Dendritic cell treated with granulocyte-macrophage colony-stimulating factor and Interleukin-4, amounts not matched to agents 40 ng/mL and 50 ng/mL, for 4 days (primary cell): Measurements from ENCODE around the gene EP400.

Source experiments
- H3K27ac Mint-ChIP-seq: one replicate; pipeline ENCODE4 v1.8.0; 2022; ENCODE audit warnings: mild to moderate bottlenecking, mixed read lengths
- H3K27me3 Mint-ChIP-seq: one replicate; pipeline ENCODE4 v1.8.0; 2022; ENCODE audit warnings: mild to moderate bottlenecking, mixed read lengths
- H3K36me3 Mint-ChIP-seq: one replicate; pipeline ENCODE4 v1.8.0; 2022; ENCODE audit warnings: low read depth, mixed read lengths
- H3K4me1 Mint-ChIP-seq: one replicate; pipeline ENCODE4 v1.8.0; 2022; ENCODE audit warnings: low read depth, mixed read lengths
- H3K4me3 Mint-ChIP-seq: one replicate; pipeline ENCODE4 v1.8.0; 2022; ENCODE audit warnings: mild to moderate bottlenecking, moderate library complexity, mixed read lengths
- H3K9me3 Mint-ChIP-seq: one replicate; pipeline ENCODE4 v1.8.0; 2022; ENCODE audit warnings: mixed read lengths
- intact Hi-C: fragments of 100-400 bp; cut with micrococcal nuclease; formaldehyde crosslinking; loops from one replicate; pipeline ENCODE4 v1.15.0; 2022

The EP400 gene

GRCh38 chr12:132007041-132007440 is 57.3 kb downstream of the EP400 start:
- intact Hi-C loops: no loop called here
- Mint-ChIP-seq H3K36me3 (peaks cover 96% of the 10 kb centered on the region), H3K4me3 (no peak overlapping the region), H3K27ac (no peak overlapping the region), H3K27me3 (no peaks in the 10 kb centered on the region), H3K4me1 (peaks cover 6% of the 10 kb centered on the region), H3K9me3 (no peaks in the 10 kb centered on the region)

DNA sequence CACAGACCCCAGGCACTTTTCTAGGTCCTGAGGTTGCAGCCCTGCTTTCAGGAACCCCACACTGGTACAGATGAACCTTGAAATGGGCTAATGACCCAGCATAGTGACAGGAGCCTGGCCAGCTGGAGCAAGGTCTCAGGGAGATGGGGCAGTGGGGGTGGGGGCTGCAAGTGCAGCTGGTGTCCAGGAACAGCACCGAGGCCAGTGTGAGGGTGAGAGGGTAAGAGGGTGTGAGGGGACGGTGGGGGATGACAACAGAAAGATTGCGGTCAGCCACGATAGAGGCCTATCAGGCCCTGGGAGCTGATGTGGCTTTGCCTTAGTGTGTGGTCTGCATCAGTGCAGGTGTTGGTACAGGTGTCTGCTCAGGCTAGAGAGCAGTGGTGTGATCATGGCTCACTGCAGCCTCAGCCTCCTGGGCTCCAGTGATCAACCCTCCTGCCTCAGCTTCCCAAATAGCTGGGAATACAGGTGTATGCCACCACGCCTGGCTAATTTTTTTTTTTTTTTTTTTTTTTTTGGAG is 59.7 kb downstream of the EP400 start:
- Mint-ChIP-seq H3K27ac (no peak overlapping the region), H3K4me3 (no peak overlapping the region), H3K9me3 (no peaks in the 10 kb centered on the region), H3K4me1 (peaks cover 6% of the 10 kb centered on the region), H3K36me3 (peaks cover 98% of the 10 kb centered on the region), H3K27me3 (no peaks in the 10 kb centered on the region)
- intact Hi-C loops: no loop called here

DNA sequence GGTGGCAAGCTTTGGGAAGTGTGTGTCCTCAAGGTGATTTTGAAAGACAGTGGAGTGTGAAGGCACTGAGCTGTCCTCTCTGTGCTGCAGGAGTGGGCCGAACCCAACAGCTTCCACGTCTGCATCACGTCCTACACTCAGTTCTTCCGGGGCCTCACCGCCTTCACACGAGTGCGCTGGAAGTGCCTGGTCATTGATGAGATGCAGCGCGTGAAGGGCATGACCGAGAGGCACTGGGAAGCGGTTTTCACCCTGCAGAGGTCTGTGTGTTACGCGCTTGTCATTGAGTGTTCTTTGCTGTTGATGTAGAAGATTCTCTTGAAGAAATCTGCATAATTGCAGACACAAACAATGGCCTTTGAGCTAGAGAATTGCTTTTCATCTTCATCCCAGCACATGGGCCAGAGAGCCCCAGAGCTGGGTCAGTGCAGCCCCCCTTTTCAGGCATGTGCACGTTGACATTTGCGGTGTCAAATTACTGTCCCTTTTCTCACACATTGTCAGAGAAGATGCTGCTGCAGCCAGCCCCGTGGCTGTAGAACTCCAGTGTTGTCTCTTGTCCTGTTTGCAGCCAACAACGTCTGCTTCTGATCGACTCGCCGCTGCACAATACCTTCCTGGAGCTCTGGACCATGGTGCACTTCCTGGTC is 63.3 kb downstream of the EP400 start:
- H3K27ac Mint-ChIP-seq: no peak overlapping the region
- no peaks in the 10 kb centered on the region for H3K27me3 Mint-ChIP-seq
- no peaks in the 10 kb centered on the region for H3K9me3 Mint-ChIP-seq
- intact Hi-C loops: no loop called here
- H3K4me3 Mint-ChIP-seq: no peak overlapping the region
- no peaks in the 10 kb centered on the region for H3K4me1 Mint-ChIP-seq
- H3K36me3 Mint-ChIP-seq: peaks cover 100% of the 10 kb centered on the region

- Mint-ChIP-seq H3K36me3 (peaks cover 100% of the 10 kb centered on the region), H3K27me3 (no peaks in the 10 kb centered on the region), H3K9me3 (no peaks in the 10 kb centered on the region), H3K4me1 (no peaks in the 10 kb centered on the region), H3K27ac (no peak overlapping the region), H3K4me3 (no peak overlapping the region)
- intact Hi-C loops: no loop called here
These were observed 64.6 kb downstream of the EP400 start for GRCh38 chr12:132014092-132014914.

DNA sequence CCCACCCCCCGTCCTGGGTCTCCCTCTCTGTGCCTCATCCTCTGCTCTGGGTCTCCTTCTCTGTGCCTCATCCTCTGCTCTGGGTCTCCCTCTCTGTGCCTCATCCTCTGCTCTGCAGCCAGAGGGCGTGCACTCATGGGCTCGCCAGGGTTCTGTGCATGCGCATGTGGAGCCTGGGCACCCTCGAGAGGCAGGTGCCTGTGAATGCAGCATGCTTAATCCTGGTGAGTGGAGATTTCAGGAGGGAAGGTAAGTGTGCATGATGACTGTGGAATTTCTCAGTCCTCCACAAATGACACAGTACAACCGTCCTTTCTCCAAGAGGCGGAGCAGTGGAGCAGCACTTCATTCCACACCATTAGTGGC is 65.2 kb downstream of the EP400 start:
- Mint-ChIP-seq H3K27me3 (no peaks in the 10 kb centered on the region), H3K36me3 (peaks cover 100% of the 10 kb centered on the region)

GRCh38 chr12:132015686-132016430 is 66.1 kb downstream of the EP400 start:
- Mint-ChIP-seq H3K27me3 (no peaks in the 10 kb centered on the region), H3K4me1 (no peaks in the 10 kb centered on the region), H3K36me3 (peaks cover 100% of the 10 kb centered on the region), H3K27ac (no peak overlapping the region), H3K4me3 (no peak overlapping the region), H3K9me3 (no peaks in the 10 kb centered on the region)
- intact Hi-C loops: no loop called here

More for the DNA sequence above, 65.2 kb downstream of the EP400 start:
- Mint-ChIP-seq H3K27ac (no peak overlapping the region), H3K4me1 (no peaks in the 10 kb centered on the region), H3K4me3 (no peak overlapping the region), H3K9me3 (no peaks in the 10 kb centered on the region)
- intact Hi-C loops: no loop called here

DNA sequence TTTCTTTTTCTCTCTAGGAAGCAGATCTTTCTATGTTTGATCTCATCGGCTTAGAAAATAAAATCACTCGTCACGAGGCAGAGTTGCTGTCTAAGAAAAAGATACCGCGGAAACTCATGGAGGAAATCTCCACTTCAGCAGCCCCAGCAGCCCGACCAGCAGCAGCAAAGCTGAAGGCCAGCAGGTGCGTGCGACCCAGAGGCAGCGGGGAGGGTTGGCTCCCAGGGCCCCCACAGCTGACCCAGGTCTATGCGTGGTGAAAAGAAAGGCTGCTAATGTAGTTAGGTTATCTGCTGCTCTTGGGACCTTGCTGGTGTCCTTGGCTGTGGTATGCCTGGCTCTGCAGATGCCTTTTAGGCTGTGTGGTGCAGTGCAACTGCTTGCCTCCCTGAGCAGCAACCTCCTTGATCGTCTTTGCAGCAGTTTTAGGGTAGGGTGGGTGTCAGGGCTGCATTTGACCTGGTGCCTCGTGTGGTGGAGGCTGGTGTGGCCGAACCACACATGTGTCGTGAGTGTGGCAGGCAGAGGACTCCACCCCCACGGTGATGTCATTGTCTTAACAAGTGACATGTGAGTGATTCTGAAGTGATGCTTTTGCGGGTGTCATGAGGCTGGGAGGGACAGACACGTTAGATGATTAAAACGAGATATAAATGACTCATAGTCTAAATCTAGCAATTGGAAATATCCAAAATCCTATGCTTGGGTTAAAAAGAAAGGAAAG is 68.6 kb downstream of the EP400 start:
- Mint-ChIP-seq H3K27ac (no peak overlapping the region), H3K4me1 (no peaks in the 10 kb centered on the region), H3K4me3 (no peak overlapping the region), H3K9me3 (no peaks in the 10 kb centered on the region), H3K36me3 (peaks cover 96% of the 10 kb centered on the region), H3K27me3 (no peaks in the 10 kb centered on the region)
- intact Hi-C loops: no loop called here

DNA sequence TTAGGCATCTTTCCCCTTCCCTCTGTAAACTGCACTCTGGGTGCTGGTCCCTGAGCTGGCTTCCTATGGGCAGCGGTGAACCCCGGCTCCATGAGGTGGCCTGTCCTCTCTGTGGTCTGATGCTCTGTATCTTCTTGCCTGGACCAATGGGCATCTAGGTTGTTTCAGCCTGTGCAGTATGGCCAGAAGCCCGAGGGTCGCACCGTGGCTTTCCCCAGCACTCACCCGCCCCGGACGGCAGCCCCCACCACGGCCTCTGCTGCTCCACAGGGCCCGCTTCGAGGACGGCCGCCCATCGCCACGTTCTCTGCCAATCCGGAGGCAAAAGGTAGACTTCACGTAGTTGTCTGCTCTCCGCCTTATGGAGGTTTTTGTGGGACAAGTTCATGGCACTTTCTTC is 70.1 kb downstream of the EP400 start:
- peaks cover 96% of the 10 kb centered on the region for H3K36me3 Mint-ChIP-seq

DNA sequence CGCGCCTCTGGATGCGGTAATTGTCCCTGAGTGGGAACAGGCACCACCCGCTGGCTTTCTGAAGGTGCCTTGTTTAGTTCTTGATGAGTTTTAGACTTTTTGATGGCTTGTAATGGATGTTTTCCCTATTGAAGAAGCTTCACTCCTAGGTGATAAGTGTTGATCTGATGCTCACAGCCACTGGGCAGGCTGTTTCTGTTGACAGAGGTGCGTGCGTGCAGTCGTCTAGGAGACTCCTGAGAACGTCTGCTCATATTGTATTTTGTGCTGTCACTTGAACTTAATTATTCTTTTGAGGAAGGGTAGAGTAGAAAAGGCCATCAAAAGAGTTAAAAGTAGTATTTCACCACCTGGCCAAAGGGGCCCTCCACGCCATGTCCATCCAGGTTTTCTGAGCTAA is 70.5 kb downstream of the EP400 start:
- Mint-ChIP-seq H3K9me3 (no peaks in the 10 kb centered on the region), H3K27me3 (no peaks in the 10 kb centered on the region), H3K4me3 (no peak overlapping the region), H3K27ac (no peak overlapping the region), H3K36me3 (peaks cover 96% of the 10 kb centered on the region), H3K4me1 (peaks cover 5% of the 10 kb centered on the region)
- intact Hi-C loops: no loop called here

More for the DNA sequence above, 70.1 kb downstream of the EP400 start:
- H3K9me3 Mint-ChIP-seq: no peaks in the 10 kb centered on the region
- no peaks in the 10 kb centered on the region for H3K27me3 Mint-ChIP-seq
- H3K4me1 Mint-ChIP-seq: peaks cover 4% of the 10 kb centered on the region
- no peak overlapping the region for H3K27ac Mint-ChIP-seq
- no peak overlapping the region for H3K4me3 Mint-ChIP-seq
- intact Hi-C loops: no loop called here

DNA sequence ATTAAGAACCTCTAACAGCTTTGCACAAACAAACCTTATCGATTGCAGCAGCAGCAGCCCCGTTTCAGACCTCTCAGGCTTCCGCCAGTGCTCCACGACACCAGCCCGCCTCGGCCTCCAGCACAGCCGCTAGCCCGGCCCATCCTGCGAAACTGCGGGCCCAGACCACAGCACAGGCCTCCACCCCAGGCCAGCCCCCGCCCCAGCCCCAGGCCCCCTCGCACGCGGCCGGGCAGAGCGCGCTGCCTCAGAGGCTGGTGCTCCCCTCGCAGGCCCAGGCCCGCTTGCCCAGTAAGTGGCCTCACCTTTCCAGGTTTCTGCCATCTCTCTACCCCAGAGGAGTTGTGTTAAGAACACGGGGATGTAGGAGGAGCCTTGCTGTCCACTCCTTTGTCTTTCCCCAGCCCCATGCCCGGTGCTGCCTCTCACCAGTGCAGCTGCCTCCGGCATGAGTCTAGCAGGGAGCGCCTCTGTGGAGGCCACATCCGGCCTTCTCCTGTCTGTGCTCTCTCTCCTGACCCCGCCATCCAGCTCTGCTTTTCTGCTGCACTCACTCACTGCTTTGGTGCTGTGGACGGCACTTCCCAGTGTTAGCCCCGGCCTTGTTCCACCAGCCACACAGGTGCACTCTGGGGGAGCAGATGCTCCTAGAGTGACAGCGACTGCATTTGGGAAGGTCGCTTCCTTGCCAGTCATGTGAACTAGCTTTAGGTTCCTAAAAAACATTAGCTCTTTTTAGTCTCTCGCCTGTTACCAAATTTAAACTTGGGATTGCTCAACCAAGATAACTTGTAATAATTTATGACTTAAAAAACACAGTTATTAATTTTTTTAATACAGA is 71.5 kb downstream of the EP400 start:
- Mint-ChIP-seq H3K4me1 (peaks cover 5% of the 10 kb centered on the region), H3K36me3 (peaks cover 96% of the 10 kb centered on the region), H3K27ac (no peak overlapping the region), H3K4me3 (no peak overlapping the region), H3K27me3 (no peaks in the 10 kb centered on the region), H3K9me3 (no peaks in the 10 kb centered on the region)
- intact Hi-C loops: no loop called here

- Mint-ChIP-seq H3K9me3 (no peaks in the 10 kb centered on the region), H3K4me1 (peaks cover 5% of the 10 kb centered on the region), H3K36me3 (peaks cover 96% of the 10 kb centered on the region), H3K27me3 (no peaks in the 10 kb centered on the region), H3K4me3 (no peak overlapping the region), H3K27ac (no peak overlapping the region)
- intact Hi-C loops: no loop called here
These were observed 72.2 kb downstream of the EP400 start for GRCh38 chr12:132021965-132022364.

DNA sequence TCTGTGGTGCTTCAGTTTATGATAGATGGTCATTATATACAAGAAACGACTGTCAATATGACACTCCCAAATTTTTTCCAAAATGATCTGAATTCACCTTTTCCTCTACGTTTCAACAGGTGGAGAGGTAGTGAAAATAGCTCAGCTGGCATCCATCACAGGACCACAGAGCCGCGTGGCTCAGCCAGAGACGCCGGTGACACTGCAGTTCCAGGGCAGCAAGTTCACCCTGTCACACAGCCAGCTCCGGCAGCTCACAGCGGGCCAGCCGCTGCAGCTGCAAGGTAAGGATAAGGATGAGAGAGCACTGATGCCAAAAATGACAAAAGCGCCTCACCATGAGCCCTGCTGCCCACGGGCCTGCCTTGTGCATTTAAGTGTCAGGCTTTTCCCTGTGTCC is 73.9 kb downstream of the EP400 start:
- Mint-ChIP-seq H3K27ac (no peak overlapping the region), H3K9me3 (no peaks in the 10 kb centered on the region), H3K4me3 (no peak overlapping the region), H3K4me1 (peaks cover 5% of the 10 kb centered on the region), H3K36me3 (peaks cover 96% of the 10 kb centered on the region), H3K27me3 (no peaks in the 10 kb centered on the region)
- intact Hi-C loops: no loop called here

DNA sequence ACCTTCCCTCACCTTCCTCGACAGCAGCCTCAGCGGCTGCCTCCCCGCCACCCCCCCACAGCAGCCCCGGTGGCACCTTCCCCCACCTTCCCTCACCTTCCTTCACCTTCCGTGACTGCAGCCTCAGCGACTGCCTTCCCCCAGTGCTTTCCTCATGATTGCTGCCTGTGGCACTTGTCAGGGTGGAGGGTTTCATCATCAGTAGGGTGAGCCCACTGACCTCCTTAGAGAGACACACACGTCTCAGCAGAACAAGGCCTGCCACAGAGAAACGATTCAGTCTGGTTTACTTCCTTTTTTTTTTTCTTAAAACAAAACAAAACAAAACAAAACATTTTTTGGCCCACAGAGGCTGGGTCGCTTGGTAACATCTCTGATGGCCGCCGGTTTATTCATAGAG is 75.0 kb downstream of the EP400 start:
- H3K9me3 Mint-ChIP-seq: no peaks in the 10 kb centered on the region
- H3K36me3 Mint-ChIP-seq: peaks cover 96% of the 10 kb centered on the region
- peak overlapping the region; percentile 53 for H3K27ac Mint-ChIP-seq
- no peak overlapping the region for H3K4me3 Mint-ChIP-seq
- H3K4me1 Mint-ChIP-seq: peaks cover 5% of the 10 kb centered on the region
- no peaks in the 10 kb centered on the region for H3K27me3 Mint-ChIP-seq
- intact Hi-C loops: no loop called here
